HG02943 (cell line): Measurements from ENCODE around the gene VTI1A.

Experiments used
- ATAC-seq: cut with Tn5 transposase; IDR thresholded peaks from one replicate; pipeline ENCODE4 v1.9.1; 2021; ENCODE audit warnings: mild to moderate bottlenecking, low read depth, moderate library complexity; ENCODE audit not compliant: unreplicated experiment

The VTI1A gene

GRCh38 chr10:112792487-112793201, 345.6 kb downstream of the VTI1A start:
- ATAC-seq, result no peak

DNA sequence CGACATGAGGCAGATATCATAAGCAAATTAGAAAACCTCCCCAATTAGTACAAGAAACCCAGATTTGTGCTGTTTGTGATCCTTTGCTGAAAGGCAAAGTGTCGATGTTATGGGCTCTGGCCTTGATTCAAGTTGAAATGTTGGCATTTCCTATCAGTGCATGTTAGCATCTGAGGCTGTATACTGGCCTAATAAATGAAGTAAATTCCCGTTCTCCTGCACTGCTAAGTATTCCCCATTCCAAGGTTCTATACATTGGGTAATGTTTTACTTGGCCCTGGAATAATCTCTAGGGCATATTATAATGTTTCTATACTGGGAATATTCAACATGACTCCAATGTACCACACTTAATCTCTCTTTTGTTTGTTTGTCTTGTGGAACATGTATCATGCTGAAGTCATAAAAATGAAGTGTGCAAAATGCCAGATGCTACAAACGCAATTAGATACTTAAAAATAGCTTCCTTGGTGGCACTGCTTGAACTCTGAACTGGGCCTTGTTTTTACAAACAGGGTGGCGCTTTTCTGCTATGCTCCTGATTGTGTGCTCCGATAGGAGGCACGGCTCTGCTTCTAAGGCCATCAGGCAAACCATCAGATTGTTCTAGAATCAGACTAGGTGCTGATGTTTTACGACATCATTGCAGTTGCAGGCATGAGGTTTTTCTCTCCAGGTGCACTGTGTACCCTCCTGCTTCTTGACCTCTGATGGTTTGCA, 346.3 kb downstream of the VTI1A start:
- ATAC-seq, result no peak

- ATAC-seq, result no peak
Observed at GRCh38 chr10:112794201-112794600, 347.2 kb downstream of the VTI1A start.

GRCh38 chr10:112795067-112795466, 348.1 kb downstream of the VTI1A start:
- no peak for ATAC-seq

- ATAC-seq, result no peak
Observed at GRCh38 chr10:112797197-112797596, 350.2 kb downstream of the VTI1A start.

- no peak for ATAC-seq
Observed at GRCh38 chr10:112797855-112798254, 350.8 kb downstream of the VTI1A start.

GRCh38 chr10:112799038-112799437, 352.0 kb downstream of the VTI1A start:
- ATAC-seq, result no peak

DNA sequence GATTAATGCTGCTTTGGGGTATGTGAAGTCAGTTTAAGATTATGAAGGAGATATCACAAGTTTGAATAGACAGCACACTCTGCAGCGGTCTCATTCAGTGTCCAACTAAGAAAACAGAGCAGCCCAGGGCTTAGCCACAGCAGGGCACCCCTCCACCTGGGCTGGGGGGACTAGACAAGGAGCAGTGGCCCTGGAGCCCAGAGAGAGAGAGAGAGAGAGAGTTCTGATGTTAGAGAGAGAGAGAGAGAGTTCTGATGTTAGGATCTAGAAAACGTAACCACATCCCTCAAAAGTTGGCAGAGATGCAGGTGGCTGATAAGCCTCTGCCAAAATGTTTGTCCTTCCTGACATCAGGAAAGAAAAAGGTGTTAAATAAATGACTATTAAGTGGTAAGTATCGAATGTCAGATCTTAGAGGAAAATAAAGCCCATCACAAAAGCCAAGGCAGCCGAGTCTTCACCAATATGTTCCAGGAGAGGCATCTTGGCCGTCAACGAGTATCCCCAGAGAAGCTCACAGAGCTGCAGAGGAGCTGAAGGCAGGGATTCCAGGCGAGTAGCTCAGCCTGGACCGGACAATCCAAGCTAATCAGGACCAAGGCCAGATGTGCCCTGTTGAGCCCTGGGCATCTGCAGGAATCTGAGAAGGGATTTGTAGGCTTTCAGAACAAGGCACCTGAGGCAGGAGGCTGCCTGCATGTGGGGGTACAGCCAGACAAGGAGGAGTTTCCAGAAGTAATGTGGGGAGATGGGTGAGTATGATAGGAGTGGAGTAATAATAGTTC, 352.9 kb downstream of the VTI1A start:
- ATAC-seq, result no peak

- no peak for ATAC-seq
Observed at GRCh38 chr10:112801004-112801403, 354.0 kb downstream of the VTI1A start.

DNA sequence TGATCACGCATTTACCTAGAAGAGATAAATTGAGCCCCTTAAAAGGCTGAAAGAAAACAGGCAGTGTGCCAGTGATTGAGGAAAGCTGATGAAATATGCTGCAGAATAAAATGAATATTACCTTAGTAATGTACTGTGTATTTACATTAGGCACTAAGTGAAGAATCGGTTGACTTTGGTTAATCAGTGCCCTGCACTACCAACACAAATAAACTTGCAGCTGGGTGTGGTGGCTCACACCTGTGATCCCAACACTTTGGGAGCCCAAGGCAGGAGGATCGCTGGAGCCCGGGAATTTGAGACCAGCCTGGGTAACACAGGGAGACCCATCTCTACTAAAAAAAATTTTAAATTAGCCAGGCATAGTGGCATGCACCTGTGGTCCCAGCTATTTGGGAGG, 354.7 kb downstream of the VTI1A start:
- ATAC-seq, result no peak

GRCh38 chr10:112802411-112803022, 355.5 kb downstream of the VTI1A start:
- no peak for ATAC-seq

DNA sequence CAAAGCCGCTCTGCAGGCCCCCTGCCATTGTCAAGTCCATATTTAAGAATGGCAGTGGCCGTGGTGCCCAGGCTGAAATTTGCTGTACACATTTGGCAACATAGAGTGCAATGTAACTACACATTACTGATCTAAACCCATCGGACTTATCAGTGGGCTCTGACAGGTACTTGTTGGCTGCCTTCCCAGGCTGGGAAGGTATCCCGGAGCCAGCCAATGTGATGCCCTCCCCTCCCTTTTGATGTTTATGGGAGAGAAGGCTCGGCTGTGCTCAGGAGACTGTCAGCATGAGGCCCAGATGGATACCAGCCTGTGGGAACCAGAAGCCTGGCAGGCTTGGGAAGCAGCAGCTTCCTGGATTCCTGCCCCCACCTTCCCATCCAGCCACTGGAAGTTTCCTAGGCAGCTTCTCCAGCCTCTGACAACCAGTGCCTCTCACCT, 357.0 kb downstream of the VTI1A start:
- no peak for ATAC-seq

DNA sequence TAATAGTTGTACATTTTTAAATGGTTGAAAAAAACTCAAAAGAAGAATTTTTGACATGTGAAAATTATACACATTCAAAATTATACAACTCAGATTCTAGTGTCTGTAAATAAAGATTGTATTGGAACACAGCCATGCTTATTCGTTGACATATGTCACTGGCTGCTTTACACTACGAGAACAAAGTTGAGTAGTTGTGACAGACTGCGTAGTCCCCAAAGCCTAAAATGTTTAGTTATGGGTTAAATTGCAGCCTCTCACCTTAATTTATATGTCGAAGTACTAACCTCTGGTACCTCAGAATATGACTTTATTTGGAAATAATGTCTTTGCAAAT, 358.2 kb downstream of the VTI1A start:
- no peak for ATAC-seq

DNA sequence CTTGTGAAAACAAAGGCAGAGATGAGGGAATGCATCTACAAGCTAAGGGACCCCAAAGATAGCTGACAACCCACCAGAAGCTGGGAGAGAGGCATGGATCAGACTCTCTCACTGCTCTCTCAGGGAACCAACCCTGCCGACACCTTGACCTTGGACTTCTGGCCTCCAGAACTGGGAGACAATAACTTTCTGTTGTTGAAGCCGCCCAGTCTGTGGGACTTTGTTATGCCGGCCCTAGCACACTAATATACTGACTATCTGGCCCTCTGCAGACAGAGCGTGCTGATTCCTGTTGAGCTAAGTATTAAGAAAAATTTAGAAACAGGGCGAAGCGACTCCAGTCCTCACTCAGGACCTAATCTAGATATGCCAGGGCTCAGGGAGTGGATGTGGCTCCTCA, 358.7 kb downstream of the VTI1A start:
- no peak for ATAC-seq

DNA sequence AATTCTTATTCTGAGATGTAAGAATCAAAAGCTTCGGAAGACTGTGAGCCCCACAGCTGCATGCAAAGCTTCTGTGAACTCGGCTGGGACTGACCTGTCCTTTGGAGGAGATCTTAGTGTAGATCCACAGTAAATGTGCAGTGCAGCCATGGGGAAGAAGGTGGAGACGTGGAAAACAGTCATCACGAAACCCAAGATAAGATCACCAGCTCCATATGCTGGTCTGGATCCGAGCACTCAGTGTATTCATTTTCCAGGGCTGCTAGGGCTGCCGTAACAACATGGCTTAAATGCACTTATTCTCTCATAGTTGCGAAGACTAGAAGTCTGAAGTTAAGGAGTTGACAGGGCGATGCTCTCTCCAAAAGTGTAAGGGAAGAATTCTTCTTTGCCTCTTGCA, 360.0 kb downstream of the VTI1A start:
- no peak for ATAC-seq

GRCh38 chr10:112809736-112810135, 362.7 kb downstream of the VTI1A start:
- no peak for ATAC-seq

GRCh38 chr10:112810711-112811151, 363.7 kb downstream of the VTI1A start:
- ATAC-seq, result no peak

DNA sequence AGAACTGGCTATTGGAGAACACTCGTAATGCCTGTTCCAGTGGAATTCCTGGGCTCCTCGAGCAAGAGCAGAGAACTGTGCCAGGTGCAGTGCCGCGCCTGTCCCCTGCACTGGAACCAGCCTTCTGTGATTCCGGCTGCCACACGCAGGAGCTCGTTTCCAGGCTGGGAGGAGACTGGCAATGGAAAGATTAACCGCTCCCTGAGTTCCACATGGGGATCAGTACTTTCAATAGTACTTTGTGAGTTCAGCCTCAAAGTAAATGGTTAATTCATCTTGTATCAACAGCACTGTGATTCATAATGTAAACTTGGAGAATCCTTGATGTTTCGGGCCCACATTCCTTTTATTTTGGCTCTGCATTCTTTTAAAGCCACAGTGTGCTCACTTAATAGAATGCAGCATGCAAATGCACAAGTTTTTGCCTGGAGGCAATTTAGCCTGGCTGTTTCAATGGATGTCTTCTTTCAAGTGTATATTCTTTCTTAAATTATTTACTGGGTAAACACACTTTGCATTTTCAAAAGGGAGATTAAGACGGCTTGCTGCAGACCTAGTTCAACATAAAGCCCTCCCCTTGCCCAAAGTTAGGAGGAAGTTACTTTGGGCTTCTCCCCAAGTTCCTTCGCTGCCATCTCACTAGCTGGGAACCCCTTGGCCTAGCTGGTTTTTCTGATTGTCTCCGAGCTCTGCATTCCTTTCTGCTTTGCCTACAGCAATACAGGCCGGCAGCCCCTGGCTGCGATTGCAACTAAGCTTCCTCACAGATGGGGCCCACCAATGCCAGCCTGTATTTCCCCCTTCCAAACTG, 364.9 kb downstream of the VTI1A start:
- ATAC-seq, result no peak

DNA sequence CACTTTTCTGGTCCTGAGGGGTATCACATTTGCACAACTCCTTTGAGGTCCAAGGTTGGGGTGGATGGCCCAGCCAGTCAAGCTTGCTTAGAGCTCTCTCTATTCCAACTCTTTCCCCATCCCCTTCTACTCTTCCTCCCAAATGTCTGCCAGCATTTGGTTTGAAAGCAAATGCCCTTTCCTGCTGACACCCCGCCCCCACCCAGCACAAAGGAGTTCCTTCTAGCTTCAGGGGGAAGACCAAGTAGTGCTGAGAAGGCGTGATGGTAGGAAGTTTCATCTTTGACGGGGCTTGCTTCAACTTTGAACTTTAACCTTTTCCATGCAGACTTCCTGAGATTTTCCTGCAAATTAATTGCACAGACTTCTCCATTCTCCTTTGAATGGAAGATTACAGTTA, 365.6 kb downstream of the VTI1A start:
- no peak for ATAC-seq
